Fibroblast of gingiva (primary cell): ENCODE data around the gene TANC1.

ENCODE experiments used
- DNase-seq: peaks from one replicate; pipeline ENCODE4 v3.0.0-alpha.2; 2011; ENCODE audit warnings: low read depth

Gene TANC1

DNA sequence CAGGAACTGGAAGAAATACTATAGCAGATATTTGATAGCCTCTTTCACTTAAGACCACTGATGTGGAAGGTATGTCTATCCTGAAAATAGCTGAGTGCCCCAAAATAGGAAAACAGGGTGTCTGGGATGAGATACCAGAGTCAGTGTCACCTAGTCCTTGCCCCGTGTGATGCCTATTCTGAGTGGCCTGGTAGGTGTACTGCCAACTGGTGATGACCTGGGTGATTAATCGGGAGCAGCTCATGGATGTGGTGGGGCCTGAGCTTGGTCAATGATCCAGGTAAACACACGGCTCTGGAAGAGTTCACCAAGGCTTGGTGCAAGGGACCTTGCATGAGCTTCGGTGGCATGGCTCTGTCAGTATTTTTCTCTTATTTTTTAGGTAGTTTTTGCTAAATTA is 95.2 kb downstream of the TANC1 start:
- no peak for DNase-seq

DNA sequence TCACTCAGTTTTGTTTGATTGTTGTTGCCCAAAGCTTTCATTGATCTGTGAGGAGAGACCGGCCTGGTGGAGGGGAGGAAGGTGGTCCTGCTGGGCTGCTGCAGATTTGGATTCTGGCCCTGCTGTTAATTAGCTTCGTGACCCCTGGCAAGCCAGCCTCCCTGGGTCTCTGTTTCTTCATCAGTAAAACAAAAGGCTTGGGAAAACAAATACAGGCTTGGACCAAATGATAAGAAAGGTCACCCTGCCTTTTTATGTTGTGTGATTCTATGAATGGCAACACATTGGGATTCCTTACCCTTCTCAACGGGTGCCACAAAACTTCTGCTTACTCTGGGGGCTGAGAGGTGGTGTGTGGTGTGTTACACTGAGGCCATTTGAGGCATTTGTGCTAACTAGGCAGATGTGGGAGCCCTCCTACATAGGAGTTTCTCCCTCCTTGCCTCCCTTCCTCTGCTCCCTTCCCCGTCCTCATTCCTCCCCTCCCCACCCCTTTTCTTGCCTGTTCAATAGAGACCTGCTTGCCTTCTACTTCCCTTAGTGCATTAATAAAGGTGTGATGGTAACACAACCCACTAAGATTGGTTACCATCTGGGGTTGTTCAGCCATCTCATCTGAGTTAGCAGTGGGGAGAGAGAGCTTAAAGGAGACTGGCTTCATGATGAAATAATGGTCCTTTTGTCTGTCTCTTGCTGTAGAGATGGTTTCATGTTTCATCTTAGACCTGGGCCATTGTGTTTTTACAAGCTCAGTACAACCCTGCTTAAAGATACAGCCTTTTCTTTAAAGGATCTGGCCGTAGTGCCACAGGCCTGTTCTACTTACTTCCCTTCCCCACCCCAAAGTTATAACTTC is 96.2 kb downstream of the TANC1 start:
- peak; percentile 41 for DNase-seq

DNA sequence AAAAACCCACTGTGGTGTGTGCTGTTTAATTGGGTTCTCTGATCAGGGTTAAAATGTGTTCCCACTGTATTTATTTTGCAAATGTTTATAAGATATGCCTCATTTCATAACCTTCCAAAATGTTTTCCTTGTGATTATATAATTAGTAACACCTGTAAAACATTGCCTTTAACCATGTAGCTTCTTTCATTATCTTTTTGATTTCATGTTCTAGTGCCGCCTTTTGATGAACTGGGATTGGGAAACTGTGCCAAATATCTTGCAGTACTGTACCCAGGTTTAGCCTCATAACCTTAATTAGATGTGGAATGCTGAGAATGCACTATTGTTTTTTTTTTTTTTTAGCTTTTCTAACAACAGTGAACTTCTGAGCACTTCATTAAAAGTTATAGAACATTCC is 96.9 kb downstream of the TANC1 start:
- DNase-seq: peak; percentile 26

DNA sequence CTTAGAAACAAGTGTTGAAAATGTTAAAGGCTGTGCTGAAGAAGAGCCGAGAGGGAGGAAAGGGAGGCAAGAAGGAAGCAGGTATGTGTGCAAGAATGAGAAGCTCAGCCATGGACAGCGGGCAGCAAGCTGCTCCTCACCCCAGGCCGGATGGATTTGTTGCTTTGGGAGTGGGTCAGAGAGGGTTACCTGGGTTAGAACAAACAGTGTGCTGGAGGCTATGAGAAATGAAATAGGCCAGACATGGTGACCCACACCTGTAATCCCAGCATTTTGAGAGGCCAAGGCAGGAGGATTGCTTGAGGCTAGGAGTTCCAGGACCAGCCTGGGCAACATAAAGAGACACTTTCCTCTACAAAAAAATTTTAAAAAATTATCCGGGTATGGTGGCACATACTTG is 97.5 kb downstream of the TANC1 start:
- DNase-seq: no peak

DNA sequence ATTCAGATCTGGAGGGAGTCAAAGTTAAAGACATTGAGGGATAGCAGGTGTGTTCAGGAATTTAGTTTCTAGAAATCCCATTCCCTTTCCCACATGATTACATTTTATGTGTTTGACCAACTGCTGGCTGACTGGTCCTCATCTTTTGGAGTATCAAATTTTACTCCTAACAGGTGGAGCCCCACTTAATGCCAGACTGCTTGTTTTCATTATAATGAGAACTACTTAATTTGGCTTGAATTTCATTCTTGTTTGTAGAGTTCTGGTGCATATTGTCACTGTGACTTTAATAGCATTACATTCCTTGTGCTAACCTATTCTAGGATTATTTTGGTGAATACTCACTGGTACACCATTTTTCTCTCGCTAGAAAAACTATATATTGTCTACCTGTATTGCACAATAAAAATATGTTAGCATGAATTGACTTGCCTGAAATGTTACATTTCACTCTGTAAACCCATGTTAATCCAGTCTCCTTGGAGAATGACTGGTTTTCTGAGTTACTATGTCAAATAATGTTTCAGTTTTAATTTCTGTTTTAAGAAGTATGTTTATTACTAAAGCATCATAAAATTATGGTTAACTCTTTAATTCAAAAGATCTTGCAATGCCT is 98.2 kb downstream of the TANC1 start:
- DNase-seq: no peak

DNA sequence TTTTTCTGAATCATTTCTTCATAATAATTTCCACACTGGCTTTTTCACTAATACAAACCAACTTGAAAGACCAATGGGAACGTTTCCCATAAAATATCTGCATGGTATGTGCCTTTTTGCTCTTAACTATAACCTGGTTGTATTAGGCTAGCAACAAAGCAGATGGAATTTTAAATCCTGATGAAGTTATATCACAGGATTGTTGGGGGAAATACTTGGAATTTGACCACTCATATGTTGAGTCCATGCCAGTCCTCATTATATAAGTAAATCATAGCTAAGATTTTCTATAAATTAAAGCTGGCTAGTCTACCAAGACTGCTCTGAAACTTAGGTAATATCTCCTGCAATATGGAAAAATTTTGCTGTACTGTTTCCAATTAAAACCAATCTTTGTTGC is 99.5 kb downstream of the TANC1 start:
- no peak for DNase-seq

DNA sequence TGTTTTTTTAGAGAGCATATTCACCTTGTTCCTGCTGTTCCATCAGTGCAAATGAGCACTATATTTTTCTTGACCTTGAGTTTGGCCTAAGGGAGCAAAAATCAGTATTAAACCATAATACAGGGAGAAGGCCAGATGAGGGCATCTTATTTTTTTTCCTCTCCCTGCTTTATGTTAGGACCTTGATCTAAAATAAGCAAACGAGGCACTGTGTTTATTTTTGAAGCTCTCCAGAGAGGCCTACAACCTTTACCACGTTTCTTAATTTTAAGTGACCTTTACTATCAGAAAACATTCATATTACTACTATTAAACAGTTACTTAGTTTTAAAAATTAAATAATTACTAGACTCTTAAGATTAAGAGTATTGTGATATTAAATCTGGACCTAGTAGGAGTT is 100.8 kb downstream of the TANC1 start:
- no peak for DNase-seq

DNA sequence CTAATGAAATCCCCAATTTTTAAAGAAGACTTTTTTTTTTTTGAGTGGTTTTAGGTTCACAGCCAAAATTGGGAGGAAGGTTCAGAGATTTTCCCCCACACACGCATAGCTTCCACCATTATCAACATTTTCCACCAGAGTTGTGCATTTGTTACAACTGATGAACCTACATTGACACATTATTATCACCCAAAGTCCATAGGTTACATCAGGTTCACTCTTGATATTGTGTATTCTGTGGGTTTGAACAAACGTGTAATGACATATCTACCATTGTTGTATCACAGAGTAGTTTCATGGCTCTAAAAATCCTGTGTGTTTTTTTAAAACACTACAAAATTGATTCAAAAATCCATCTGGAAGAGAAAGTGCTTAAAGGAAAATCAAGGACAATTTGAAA is 101.8 kb downstream of the TANC1 start:
- DNase-seq: no peak

DNA sequence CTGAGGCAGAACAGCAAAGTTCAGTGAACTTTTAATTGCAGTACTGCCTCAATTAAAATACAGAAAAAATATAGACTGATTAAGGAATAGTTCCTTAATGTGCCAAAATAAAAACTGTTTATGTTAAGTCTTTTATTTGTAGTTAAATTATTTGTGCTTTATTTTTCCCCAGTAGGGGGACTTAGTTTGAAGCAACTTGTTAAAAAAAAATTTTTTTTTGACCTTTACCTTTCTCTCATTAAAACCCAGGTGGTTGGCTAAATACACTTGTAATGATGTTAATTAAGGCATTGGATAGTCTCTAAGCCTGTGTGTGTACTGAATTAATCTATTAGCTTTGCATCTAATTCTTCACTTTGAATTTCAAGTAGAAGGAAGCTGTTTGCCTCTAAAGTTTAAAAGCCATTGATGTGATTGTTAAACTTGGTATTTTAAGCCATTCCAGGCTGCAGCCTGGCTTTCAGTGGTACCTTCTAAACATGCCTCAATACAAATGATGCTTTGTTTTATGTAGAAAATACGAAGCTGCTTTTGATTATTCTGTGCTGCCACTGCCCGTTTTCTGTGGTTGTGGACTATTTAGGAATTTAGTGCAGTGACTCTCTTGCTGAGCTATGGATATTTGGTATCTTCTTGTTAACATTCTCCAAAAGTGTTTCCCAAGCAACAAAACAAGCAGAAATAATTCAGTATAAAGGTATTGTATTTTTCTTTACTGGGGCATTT is 102.9 kb downstream of the TANC1 start:
- peak; percentile 94 for DNase-seq

DNA sequence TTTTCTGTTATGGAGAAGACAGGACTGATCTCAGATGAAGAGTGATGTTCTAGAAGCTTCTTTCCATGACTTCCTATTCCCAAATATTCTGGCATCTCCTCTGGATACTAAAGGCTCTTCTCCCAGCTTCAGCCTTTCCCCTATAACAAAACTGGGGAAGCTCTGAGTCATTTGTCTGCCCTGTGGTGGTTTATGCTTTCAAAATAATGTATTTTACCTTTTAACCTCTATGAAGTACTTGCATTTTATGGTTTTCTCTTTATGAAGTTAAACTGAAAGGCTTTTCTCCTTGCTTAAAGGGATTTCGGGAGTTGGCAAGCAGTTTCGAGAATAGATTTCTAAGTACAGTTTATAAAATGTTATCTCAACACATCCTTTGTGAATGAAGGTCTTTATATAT is 104.4 kb downstream of the TANC1 start:
- peak; percentile 41 for DNase-seq

DNA sequence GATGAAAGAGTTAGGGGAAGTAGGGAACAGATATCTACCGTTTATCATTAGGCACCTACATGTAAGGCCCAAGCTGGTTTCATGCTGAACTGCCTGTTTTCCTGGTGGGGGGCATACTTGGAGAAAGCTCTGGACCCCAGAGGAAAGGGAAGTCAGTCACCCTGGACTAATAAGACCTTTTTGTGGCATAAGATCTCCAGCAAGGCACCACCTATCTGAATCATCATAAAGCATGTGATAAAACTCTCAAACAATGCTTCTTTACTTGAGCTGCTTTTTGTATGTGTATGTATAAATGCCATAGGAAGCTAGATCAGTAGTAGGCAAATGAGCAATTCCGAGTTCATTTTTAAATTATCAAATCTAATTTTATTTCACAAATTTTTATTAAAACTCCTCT is 104.8 kb downstream of the TANC1 start:
- no peak for DNase-seq

DNA sequence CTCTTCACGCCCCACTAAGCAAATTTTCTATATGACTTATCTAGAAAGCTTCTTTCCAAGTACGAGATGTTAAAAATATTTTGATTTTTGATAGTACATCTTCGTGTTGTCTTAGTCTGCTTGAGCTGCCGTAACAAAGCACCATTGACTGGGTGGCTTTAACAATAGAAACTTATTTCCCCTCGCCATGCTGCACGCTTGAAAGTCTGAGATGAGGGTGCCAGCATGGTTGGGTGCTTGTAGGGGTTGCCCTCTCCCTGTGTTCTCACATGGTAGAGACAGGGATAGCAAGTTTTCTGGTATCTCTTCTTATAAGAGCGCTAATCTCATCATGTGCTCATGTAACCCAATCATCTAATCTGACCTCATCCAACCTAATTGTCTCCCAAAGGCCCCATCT is 106.2 kb downstream of the TANC1 start:
- DNase-seq: no peak

DNA sequence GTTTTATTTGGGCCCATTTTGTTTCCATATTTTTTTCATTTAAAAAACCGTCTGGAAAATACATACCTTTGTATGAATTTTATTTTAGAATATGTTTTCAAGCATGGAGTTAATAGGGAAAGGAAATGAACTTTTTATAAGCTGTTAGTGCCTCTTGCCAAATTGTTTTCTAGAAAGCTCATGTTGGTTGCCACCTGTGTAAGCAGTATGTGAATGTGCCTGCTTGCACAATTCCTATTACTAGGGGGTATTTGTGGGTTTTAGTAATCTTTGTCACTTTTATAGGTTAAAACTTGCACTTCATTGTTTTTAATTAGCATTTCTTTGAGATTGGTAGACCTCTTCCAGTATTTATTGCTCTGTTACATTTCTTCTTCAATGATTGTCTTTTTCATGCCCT is 107.3 kb downstream of the TANC1 start:
- DNase-seq: no peak

DNA sequence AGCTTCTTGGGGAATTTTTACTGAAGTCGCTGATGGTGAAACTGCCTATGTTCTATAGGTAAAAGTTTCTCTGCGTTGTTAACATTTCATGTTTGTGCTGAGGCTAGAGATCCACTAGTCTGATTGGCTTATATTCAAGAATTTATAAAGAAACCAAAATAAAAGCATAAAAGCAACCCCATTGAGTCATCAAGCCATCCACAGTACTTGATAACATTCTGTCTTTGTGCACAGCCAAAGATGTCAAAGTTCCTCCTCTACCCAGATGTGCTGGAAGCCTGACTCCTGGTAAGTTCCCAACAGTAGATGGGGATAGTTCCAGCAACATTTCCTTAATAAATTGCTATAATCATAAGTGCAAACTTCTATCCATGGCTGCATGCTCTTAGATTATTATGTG is 107.8 kb downstream of the TANC1 start:
- peak; percentile 87 for DNase-seq

DNA sequence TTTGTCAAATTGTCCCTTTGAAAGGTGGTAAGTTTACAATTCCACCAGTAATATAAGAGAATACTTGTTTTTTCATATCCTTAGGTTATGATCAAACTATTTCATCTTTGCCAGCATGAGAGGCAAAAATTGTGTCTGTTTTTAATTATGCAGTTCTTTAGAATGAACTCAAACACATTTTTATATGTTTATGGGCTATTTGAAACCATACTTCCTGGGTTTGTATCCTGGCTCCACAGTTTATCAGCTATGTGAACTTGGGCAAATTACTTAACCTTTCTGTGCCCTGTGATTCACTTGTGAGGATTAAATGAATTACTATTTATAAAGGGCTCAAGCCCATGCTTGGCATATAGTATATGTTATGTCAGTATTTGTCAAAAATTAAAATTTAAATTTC is 109.4 kb downstream of the TANC1 start:
- DNase-seq: no peak

DNA sequence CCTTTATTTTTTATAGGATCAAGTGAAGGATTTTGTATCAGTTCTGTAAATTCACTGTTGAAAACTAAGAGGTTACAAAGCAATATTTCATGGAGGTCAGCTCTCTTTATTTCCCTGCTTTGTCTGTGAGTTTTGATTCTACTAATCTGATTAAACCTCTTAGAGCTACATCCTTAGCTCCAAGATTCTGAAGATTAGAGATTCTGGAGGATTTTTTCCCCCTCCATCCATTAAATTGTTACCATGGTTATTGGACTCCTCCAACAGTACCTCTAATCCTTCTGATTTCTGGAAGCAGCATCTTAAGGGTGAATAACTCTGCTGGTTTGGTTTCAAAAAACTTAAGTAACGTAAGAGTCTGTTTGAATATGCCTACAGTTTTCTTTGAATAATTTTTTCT is 110.0 kb downstream of the TANC1 start:
- DNase-seq: no peak

DNA sequence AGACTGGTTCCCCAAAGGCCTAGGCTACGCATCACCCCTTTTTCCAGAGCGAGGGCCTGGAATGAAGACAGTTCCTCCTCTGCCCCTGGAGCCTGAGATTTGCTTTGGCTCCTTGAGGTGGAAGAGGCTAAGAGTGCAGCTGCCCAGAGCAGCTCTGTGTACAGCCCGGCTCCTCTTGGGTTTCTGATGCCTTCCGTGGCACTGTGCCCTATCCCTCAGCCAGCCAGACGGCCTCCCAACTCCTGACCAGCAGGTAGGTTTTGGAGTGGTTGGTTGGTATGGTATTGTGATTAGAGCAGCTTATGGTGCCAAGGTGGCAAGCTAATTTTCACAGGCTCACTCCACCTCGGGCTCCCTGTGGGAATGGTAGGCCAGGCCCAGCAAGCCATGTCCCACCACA is 112.2 kb downstream of the TANC1 start:
- no peak for DNase-seq

DNA sequence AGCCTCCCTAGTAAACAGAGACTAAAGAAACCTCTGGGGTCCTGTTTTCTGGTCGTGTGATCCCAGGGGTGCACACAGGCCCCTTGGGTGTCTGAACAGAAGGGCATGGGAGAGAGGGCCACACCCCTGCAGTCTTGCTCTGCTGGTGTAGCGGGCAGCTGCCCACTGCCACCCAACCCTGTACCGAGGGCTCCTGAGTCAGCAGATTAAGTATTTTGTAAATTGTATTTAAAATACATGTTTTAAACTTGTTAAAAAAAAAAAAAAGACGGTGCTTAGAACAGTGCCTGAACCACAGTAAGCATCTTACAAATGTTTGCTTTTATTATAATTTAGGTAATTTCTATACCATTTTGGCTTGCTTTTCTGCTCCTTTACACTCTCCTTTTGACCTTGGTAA is 113.7 kb downstream of the TANC1 start:
- no peak for DNase-seq

DNA sequence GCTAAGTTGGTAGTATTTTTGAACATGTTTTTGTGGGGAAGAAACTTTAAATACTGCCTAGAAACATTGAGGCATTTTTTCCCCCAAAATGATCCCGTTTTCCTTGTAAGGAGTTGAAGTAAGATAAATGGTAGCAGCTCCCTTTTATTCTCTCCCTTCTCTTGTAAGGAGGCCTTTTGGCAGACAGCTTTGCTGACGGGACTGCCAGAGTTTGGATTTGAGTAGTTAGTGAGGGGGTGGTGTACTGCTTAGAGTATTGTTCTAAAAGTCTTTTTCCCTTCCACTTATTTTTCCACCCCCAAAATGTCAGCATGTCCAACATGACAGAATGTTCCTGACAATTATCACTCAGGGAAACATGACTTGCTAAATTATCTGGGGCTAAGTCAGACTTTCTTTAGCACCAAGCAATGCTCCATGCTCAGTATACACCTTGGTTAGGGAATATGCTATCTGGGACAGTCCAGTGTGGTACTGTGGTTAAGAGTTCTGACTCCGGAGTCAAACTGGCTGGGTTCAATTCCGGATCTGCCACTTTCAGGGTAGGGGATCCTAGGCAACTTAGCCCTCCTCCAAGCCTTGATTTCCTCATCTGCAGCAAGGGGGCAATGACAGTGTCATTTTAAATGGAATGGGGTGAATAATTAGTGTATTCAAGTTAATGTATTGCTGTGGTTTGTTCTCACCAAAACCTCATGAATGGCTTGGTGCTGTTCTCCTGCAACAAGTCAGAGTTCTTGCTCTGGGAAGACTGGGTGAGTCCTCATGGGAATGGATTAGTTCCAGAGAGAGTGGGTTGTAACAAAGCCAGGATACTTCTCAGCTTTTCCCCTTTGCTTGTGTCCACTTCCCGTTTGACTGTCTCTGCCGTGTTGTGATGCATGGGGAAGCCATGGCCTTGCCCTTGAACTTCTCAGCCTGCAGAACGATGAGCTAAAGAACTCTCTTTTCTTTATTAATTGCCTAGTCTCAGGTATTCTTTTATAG is 116.2 kb downstream of the TANC1 start:
- no peak for DNase-seq

DNA sequence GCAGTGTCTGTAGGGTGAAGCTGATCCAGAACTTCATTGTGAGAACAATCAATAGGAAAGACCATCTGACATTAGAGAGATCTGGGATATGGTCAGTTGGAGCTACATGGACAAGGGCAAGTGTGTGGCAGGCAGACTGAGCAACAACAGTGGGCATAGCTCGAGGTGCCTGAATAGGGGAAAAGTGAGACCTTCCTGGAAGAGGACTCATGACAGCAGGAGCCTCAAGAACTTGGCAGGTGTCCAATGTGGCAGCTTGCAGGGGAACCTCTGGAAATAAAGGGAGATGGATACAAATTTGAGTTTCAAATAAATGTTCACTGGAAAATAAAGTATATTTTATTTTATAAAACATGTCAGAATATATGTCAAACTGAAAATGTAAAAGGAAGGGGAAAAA is 117.9 kb downstream of the TANC1 start:
- DNase-seq: no peak

DNA sequence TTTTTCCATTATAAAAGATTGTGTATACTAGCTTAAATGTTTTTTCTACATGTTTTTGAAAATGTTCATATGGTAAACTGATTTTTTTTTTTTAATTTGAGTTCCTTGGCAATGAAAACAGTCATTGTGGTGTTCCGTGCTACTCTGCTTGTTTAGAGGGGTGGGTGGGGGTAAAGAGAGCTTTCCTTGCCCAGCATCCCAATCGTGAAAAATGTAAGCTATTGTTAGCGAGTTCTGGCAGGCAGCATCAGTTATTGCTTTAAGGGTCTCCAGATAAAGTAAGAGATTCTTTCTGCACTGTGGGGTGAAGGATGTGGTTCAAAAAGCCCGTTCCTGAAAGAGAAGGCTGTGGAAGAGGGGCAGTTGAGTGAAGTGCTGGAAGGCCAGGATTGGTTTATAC is 118.4 kb downstream of the TANC1 start:
- DNase-seq: no peak

DNA sequence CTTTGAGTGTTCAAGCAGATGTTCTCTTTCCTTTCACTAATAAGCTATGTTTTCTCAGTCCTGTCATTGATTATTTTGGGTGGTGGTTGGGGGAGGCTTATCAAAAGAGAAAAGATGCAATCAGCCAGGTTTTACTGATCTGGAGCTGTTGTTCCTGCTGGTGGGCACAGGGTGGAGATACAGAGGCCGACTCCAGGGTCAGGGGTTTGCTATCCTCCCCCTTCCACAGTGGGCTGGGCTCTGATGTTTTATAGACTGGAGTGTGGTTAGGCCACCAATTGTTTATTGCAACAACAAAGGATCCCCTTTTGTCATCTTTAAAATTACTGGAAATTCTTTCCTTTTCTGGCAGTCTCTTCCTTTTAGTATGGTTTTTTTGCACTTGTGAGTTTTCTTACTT is 120.5 kb downstream of the TANC1 start:
- no peak for DNase-seq
